Activated CD4-positive, CD25-positive, alpha-beta regulatory T cell (primary cell): ENCODE data around the gene ITIH3.

Experiments
- DNase-seq, 4 experiments: peaks; one replicate each; lab custom pipeline; 2025; lab: John Stamatoyannopoulos, UW

Gene ITIH3

DNA sequence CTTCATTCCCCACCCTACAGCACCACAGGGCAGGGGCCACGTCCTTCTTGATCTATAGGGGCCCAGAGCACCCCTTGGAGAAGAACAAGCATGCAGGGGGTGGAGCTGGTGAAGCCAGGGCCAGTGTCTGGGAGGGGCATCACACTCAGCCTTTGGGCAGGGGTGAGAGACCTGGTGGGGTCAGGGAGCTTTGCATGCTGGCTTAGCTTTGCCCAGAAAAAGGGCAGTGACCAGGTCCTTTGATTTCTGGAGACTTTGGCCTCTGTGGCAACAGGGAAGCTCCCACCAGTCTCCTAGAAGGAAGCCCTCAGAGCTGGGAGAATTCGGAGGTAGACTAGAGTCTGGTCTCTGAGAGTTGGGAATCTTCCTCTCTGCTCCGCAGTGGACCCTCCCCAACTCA lies 34.9 kb downstream of the ITIH3 start:
- no peak for DNase-seq

DNA sequence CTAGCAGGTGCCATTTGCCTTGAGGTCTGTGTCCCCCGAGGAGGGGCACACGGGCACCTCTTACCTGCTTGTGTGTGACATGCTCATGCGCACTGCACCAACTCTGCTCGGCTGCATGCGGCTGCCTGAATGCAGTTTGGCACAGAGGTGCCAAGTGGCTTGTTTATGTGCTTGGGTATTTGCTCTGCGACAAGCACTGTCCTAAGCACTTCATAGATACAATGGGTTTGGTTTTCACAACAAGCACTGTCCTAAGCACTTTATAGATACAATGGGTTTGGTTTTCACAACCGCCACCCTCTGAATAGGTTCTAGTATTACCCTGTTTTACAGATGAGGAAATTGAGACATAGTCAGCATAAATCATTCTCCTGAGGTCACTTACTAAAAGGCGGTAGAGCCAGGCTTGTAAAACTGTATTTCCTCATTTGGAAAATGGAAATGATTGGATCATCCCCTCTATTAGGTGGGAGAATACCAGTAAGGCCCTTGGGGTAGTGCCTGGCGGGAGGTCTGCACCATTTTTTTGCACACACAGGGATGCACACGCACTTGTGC lies 35.4 kb downstream of the ITIH3 start:
- no peak for DNase-seq

DNA sequence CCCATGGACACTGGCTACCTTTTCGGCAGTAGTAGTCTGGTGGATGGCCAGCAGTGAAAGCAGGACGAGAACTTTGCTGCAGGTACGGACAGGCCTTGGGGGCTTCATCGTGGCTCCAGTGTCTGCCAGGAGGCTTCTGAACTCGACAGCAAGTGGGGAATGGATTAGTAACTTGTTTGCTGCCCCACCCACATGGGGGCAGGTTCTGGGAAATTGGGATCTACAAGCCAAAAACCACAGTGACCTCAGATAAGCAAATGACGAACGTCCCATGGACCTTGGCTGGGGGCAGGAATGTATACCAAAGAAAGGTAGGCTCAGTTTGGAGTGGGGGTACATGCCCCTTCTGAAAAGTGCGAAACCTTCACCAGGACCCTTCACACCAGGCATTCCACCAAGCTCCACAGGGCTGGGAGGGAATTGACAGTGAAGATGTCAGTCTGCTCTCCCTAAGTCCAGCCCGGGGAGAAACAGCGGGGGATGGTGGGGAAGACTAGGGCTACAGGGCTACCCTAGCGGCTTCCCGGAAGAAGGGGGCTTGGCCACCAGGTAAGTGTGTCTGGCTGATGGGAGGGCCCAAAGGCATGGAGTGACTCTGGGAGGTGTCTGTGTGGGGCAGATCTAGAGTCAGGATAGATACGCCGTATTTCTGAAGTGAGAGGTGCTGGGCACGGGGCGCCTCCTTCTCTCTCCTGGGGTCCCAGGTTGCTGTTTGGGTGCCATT lies 36.1 kb downstream of the ITIH3 start, which contains the start of gene ITIH4:
ITIH4 (minus strand) TSS at position 138 of the 724 bp plus-strand sequence; CDS start at position 108, 30 bp downstream.
- DNase-seq = no peak

DNA sequence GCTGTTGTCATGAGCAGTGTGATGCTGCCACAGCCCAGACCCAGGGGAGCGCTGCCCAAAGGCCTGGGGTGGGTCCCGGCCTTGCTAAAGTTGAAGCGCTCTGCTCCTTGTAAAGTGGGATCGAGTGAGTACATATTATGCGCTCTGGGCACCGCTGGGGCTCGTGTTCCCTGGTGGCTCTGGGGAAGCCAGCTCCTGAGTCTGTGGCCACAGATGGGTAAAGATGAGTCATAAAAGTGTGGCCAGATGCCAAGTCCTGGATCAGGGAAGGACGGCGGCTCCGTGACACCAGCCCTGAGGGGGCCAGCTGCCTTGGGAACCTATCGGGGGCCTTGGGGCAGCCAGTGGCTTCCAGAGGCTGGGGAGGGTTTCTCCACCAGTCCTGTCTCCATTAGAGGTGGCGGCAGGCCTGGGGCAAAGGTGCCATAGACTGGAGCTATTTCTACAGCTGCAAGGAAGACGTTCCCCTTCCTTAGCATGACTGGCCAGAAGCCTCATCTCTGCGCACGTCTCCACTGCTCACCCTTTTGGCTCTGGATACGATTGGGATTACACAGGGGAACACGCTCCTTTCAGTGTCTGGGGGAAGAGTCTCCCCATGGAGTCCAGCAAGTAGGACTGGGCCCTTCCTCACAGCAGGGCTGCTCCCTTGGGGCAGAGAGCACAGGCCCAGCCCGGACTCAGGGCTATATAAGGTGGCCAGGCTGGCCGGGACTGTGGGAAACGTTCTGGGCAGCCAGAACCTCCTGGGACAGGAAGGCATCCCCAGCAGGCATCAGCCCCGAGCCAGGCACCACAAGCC lies 37.1 kb downstream of the ITIH3 start:
- DNase-seq = no peak

DNA sequence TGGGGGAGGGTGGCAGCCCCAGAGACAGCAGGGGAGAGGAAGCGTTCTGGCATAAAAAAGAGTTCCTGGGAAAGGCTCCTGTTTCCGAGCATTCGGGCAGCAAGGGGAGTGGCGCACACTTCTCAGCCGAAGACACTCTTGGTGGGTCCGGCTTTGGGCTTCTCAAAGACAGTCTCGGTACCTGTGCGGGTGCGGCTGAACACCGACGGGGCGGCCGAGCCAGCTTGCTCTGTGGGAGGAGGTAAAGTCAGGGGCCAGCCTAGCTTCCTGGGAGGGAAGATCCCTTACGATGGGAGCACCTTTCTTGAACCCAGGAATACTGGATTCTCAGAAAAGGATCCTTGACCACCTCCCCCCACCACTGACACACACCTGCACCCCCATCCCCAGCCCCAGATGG lies 38.6 kb downstream of the ITIH3 start:
- no peak for DNase-seq

DNA sequence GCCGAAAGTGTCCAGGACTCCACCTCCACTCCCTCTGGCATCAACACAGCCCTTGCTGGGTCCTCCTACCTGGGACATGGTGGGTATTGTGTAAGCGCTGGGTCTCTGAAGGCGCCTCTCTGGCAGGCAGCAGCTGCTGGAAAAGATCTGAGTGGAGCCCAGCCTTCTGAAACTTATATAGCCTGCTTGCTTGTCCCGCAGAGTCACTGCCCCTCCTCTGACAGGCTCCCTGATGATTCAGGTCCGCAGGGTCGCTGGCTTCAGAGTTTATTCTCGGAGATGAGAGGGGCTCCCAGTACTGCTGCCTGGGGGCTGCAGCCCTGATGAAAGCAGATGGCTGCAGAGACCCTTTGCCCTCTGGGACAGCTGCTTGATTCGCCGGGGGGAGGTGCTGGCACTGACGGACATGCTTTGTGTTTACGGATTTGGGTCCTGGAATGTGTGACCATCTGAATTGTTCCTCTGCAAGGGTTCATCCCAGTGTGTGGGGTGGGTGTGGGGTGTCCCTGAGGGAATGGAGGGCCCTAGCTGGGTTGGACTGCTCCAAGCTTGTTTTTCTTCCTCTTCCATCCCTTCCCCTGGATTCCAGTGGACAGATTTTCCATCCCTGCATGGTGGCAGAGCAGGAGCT lies 40.4 kb downstream of the ITIH3 start, which contains the start of gene MUSTN1:
MUSTN1 (minus strand) TSS at position 149 of the 631 bp plus-strand sequence; CDS start at position 78, 71 bp downstream.
- DNase-seq = no peak

DNA sequence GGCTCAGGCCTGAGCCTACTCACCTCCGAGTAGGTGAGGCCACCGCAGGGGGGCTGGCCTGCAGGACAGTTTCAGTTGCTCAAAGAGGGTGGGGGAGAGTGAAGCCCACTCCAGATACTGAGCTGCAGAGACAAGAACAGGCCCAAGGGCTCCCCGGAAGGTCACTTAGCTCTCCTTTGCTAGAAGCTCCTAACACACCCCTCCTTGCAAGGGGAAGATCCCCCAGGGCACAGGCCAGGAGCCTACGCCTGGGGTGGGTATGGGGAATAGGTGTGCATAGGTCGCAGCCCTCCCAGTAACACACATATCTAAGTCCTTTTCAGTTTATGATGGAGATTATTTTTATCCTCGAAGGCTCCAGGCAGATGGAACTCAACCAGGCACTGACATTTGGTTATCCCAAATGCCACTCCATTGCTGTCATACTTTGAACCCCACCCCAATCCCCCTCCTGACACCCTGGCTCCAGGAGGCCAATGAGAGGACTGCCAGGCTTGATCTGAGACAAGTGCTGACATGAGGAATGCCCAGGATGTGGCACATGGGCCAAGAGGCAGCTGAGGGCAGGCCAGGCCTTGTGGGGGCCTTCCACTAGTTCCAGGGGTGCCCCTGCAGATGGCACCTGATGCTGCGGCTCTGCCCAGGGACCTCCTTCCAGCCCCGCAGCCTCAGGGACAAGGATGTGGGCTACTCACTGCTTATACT lies 41.3 kb downstream of the ITIH3 start:
- no peak for DNase-seq

DNA sequence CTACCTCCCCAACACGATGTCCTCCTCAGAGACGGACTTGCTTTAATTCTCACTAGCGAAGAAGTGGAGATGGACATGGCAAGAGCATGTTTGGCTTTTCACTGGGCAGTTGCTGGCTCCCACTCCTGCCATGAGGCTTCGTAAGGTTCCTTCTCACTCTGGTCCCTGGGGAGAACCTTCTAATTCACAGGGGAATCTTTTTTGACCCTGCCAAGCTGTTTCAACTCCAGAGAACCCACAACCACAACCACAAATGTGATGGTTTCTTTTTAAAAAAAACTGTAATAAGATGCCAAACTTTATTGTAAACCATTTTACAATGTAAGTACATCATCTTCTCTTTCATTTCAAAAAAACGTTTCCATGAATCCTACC lies 41.9 kb downstream of the ITIH3 start:
- no peak for DNase-seq

DNA sequence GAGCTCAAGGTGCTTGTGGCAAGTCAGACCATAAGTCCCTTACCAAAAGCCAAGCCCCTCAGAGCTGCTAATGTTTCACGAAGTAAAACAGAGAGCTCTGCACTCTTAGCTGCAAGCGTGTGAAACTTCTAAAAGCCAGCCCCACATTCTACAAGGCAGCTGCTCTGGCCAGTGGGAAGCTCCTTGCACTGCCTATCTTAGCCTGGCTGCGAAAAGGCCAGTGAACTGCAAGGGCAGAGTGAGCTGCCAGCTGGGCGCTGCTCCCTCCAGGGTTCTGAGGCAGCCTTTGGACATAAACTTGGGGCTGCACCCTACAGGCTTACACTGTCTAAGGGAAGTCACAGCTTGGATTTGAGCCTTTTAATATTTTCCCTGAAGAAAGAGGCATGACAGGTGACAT lies 42.4 kb downstream of the ITIH3 start:
- DNase-seq = no peak

DNA sequence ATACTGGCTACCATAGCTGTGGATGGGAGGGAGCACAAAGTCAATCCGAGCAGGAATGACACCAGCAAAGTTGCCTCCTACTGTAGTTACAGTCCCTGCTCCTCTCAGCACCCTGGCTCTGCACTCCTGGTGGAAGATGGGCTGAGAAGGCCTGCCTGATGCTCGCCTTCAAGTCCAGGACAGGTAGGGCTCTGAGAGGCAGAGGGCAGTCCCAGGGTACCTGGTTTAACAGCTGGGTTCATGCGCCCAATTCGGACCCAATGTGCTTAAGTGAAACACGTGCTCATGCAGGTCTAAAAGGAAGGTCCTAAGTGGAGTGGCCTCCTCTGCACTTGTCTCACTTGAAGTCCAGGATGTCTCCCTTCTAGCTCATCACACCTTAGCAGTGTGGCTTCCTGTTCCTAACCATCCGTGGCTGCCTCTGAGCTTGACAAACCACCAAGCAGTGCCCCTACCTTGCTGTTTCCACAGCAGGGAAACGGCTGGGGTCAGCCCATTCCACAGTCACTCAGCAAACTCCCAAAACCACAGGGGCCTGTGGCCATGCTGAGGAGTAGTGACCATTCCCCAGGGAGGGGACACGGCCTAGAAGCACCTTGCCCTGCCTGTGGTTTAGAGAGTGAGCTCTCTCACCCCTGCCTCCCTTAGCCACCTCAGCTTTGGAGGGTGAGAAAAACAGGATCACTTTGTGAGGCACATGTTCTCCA lies 44.1 kb downstream of the ITIH3 start:
- no peak for DNase-seq

DNA sequence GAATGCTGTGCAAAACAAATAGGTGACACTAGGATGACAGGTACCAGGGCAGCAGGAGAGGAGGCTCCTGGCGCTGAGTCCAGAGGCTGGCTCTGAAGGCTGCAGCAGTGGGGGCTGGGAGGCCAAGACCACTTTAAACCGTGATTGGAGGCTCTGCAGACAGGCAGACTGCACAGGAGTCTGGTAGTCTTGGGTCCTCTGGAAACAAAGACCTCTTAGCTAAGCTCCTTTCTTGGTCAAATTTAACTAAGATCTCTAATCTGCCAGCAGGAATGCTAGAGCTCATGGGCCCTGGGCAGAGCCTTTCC lies 44.6 kb downstream of the ITIH3 start:
- no peak for DNase-seq

DNA sequence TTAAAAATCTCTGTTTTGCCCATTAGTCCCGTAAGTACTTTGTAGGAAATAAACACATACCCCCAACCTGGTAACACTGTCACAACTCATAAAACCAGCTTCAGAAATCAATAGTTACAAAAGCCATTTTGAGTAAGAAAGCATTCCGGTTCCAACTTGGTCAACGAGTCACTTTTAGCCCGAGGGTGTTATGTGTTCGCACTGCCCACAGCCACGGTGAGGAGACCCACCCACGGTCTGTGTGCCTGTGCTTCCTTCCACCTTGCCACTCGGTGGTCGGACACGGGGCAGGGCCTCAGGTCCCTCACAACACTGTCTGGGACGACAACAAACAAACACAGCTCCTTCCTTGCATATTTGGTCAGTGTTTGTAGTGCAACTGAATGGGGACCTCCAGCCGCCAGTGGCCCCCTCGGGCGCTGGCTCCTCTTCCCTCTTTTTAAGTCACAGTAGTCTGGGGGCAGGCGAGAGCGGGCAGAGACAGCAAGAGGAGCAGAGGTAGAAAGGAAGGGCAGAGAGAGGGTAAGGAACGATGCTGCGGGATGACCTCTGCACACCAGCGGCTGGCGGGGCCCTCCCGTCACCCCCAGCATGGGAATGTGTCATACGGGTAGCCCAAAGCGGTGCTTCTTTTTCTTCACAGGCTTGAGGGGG lies 45.4 kb downstream of the ITIH3 start:
- no peak for DNase-seq

DNA sequence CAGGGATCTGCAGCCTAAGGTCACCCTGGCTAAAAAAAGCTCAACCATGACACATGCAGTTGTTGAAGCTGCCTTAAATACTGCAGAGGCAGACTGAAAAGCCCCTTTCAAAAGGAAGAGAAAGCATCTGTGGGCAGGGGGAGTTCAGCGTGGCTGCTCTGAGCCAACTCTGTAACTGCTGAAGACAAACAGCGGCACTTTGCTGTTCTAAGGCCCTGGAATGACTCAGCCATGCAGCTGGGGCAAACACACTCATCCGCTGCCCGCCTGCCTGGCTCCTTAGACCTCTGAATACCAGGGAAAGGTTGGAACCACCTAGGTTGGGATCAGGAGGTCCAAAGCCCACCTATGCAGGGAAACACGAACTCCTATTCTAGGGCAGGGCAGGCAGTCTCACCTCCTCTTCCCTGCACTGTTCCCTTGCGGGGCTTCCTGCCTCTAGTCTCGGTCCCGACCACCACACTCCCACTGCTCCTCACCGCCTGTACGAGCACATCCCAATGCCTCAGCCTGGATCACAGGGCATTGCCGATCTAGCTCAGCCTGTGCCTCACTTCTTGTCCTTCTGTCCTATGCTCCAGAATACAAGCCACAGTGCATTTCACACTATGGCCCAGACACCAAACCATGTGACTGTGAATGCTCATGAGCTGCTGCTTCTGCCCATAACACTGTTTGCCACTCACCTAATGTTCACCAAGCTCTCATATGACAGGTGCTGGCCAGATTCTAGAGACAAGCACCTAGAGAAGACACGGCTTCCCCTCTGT lies 46.8 kb downstream of the ITIH3 start:
- no peak for DNase-seq

DNA sequence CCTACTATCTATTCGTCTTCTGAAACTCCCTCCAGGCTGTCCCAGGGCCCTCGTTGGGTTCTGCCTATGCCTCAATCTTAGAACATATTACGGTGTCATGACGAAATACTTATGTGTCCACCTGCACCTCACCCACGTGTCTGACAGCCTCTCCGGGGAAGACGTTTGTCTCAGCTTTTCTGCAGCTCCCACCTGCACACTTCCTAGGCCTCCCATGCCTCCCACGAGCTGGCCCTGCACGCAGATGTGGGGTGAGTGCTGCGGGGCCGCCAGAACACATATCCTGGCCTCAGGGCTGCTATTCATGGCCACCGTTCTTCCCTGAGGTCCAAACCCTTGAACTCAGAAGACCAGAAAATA lies 47.4 kb downstream of the ITIH3 start:
- DNase-seq = no peak

DNA sequence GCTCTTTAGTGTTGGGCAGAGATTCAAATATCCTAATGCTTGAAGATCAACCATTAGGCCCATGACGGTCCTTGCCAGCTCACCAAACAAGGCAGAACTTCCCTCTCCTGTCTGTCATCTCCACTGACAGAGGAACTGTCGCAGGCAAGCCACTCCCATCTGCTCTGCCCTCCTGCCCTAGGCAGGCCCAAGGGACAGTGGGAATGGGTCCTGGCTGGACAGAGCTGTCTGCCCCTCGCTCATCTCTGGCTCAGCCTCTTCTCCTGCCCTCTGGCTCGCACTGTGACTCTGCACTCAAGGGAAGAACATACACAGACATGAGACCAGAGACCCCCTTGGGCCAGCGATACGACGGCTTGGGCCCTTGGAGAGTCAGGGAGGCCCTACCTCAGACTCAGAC lies 47.8 kb downstream of the ITIH3 start:
- no peak for DNase-seq

DNA sequence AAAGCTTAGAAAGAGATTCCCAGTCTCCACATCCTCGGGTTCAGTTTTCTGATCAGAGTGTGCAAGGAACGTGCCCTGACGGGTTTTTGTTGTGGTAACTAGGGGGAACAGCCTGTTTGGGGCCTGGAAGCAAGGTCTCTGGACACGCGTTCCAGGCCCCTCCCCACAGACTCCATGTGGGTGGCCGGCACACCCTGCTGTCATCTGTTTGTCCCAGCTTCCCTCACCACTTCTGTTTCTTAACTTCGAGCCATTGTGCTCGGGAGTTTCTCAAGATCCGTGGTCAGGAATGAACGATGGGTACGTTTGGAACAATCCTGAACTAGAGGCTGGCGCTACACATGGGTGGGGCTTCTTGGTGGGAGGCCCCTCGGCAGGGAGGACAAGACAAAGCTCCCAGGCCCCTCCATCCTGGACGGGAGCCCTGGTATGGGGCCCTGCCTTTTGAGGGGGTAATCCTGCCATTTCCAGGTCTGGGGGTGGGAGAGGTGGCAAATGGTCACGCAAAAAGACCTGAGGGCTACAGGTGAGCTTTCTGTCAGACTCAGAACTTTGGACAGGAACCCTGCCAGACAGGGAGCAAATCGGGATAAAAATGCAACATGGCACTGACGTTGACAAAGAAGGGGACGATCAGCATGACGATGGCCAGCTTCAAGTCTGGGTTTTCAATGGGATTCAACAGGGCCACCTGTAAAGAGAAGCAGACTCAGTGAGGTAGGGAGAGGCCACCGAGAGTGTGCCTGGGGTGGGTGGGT lies 48.7 kb downstream of the ITIH3 start:
- DNase-seq = no peak

DNA sequence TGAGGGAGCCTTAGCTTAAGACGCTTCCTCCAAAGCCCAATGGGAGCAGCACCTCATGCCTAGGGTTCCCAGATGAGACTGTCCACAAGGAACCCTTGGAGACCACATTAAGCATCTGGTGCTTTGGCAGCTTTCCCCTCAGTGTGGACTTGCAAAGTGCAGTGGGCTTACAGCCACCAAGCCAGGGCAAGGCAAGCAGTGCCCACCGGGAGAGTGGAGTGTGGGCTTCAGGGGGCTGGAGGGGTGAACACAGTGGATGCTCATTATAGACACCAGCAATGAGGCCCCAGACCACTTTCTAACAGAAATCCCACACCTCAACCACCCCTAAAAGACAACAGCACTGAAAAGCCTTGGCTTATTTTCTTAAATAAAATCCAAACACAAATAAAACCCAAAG lies 49.3 kb downstream of the ITIH3 start:
- no peak for DNase-seq

DNA sequence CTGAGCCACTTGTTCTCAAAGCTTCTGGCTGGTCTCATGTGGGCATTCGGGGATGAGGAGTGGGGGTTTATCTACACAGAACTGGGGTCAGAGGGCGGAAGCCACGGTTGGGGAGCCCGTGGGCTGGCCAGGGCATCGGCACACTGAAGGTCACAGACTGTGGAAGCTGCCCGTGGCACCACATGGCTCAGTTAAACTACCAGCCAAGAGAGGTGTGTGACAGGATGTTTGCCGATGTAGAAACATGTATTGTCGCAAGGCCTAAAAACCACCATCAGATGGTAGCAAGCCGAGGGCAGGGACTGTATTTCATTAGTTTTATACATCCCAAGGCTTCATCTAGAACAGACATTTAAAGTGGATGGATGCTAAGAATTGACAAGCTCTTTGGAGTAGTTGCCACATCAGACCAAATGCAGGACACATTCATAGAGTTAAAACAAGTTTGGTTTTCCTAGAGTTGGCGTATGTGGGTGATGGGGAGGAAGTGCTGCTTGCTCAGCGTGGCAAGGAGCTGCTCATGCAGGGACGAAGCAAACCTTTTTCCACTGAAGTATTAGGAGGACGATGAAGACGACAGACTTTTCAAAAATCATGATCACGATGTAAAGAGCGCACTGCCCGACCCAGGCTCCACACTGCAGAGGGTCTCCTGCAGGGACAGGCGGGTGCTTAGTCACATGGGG lies 49.8 kb downstream of the ITIH3 start:
- no peak for DNase-seq

DNA sequence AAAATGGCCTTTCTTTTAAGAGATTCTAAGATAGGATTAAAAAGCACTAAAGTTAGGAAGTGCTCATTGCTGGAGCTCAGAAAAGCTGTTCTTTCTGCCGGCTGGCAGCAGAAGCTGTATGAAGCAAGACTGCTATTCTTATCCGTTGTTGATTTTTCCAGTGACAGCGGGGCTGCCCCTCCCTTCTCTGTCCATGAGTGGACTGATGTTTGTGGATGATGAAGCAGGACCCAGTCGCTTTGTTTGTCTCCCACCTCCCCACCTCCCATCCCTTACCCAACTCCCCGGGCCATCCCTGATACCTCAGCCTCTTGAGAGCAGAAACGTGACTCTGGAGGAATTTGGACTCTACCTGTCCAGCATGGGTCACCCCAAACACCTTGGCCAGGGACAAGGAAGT lies 50.6 kb downstream of the ITIH3 start:
- DNase-seq = no peak
